GM13976 (cell line): ENCODE data around the gene FFAR3.
A peak's percentile ranks its signal among the peaks of the same experiment; 100 is the strongest.

Source experiments
- DNase-seq: peaks from one replicate; pipeline ENCODE4 v3.0.0; 2012; ENCODE audit warnings: low spot score
- in situ Hi-C: fragments of 300-500 bp; cut with MboI; formaldehyde crosslinking; loops from one replicate; pipeline ENCODE4 v1.12.0; 2022; ENCODE audit warnings: low sequenced_read_pairs, mixed read lengths, inconsistent platforms; ENCODE audit not compliant: unreplicated experiment
- TF ChIP-seq, protein P1 (sequence below): IDR thresholded peaks from 2 replicates; pipeline ENCODE4 v1.5.1; 2012; ENCODE audit warnings: borderline replicate concordance, mild to moderate bottlenecking; ENCODE audit not compliant: insufficient read depth; ENCODE audit errors: extremely low read depth, missing control alignments, control extremely low read depth

FFAR3 gene

GRCh38 chr19:35344511-35345031 is 13.7 kb upstream of the FFAR3 start:
- peak; percentile 17 for DNase-seq
- TF ChIP-seq, protein P1, sequence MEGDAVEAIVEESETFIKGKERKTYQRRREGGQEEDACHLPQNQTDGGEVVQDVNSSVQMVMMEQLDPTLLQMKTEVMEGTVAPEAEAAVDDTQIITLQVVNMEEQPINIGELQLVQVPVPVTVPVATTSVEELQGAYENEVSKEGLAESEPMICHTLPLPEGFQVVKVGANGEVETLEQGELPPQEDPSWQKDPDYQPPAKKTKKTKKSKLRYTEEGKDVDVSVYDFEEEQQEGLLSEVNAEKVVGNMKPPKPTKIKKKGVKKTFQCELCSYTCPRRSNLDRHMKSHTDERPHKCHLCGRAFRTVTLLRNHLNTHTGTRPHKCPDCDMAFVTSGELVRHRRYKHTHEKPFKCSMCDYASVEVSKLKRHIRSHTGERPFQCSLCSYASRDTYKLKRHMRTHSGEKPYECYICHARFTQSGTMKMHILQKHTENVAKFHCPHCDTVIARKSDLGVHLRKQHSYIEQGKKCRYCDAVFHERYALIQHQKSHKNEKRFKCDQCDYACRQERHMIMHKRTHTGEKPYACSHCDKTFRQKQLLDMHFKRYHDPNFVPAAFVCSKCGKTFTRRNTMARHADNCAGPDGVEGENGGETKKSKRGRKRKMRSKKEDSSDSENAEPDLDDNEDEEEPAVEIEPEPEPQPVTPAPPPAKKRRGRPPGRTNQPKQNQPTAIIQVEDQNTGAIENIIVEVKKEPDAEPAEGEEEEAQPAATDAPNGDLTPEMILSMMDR, result no peak
- in situ Hi-C loops, result no loop called here

DNA sequence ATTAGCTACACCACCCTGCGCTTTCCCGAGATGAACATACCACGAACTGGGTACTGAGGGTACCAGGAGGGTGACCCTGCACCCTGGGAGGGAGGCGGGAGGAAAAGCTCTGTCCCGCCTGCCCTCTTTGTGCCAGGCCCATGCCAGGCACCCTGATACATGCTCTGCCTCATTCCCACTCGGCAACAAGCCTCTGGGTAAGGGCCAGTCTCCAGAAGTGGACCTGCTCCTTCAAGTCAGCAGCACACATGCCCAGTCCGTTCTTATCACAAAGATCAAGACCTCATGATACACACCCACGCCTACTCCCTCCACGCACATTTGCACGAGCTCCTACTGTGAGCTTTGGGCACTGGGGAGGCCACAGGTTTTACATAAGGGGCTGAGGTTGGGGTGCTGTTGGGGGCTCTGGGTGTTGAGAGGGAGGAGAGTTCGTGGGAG is 12.6 kb upstream of the FFAR3 start:
- peak; percentile 58 for DNase-seq
- in situ Hi-C loops, result no loop called here
- TF ChIP-seq, protein P1, result no peak

- TF ChIP-seq, protein P1, result no peak
- in situ Hi-C loops, result no loop called here
- DNase-seq, result peak; percentile 84
These were observed 11.8 kb upstream of the FFAR3 start for GRCh38 chr19:35346193-35347052.

- TF ChIP-seq, protein P1, result no peak
- DNase-seq, result peak; percentile 80
- in situ Hi-C loops, result no loop called here
These were observed 10.9 kb upstream of the FFAR3 start, which contains the start of gene FFAR1 for GRCh38 chr19:35347171-35347929. FFAR1 (plus strand) TSS chr19:35347902; CDS start chr19:35351552, 3,650 bp downstream.

GRCh38 chr19:35347930-35348298 is 10.3 kb upstream of the FFAR3 start:
- DNase-seq, result no peak
- in situ Hi-C loops, result no loop called here
- TF ChIP-seq, protein P1, result no peak

DNA sequence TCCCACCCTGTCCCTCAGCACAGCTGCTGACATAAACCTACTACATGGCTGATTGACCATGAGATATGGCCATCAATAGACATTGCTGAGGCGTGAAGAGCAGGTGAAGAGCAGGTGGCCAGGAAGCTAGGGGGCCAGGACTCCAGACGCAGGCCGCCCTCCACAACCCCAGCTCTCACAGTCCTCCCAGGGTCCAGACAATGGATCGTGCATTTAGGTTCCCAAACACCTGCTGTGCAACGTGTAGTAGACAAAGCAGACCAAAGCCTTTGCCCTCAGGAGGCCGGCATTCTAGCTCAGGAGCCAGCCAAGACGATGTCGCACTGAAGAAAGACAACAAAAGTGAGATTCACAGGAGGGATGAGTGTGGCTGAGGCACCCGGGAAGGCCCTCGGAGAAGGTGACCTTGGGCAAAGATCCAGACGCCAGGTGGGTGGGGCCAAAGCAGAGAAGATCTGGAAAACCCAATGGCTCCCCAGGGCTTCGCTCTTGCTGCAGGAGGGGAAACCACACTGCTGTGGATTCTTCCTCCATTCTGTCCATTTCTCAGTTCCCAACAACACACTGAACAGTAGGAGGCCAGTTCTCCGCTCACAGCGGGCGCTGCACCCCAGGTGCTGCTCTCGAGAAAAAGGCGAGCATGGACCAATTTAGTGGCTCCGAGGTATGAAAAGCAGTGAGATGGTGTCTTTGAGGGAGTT is 9.2 kb upstream of the FFAR3 start:
- in situ Hi-C loops, result no loop called here
- DNase-seq, result peak; percentile 39
- TF ChIP-seq, protein P1, result no peak
